NCI-H748 treated with DMSO at 0.1 percent for 48 hours (cell line): ENCODE data around the gene CLTCL1.

ENCODE experiments used
- DNase-seq: peaks from one replicate; lab custom pipeline; 2025; lab: John Stamatoyannopoulos, UW

Gene CLTCL1

DNA sequence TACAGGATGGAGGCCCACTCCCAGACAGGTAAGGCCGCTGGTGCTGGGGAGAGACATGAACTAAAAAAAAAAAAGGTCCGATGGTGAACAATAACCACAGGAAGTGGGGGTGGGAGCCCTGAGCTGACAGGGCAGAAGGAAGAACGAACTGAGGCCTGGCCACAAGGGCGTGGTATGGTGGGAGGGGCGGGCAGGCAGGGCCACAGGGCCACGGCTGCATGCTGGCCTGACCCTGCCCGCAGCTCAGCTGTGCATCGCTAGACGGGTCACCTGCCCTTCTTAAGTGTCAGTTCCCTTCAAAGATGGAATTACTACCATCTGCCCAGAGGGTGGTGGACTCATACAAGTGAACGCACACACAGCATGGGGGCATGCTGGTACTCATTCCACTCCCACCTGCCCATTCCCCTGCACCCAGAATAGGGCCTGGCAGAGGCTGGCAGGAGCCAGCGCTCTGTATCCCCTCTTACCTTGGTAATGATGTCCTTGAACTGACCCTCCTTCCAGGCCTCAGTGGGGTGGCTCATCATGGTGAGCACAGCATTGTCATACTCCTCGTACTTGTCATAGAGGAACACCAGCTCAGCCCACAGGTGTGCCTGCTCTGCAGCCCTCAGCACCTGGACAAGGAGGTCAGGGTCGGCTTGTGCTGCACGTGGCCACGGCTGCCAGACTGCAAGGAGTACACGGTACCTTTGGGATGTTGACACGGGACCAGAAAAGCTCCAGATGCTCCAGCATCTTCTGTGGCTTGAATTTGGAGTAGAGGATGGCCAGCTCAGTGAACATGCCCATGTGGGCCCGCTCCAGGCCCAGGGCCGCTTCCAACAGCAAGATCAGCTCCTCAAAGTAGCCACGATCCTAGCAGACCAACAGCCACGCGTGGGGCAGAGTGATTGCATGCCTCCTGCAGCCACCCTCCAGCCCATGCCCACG lies 95.5 kb downstream of the CLTCL1 start:
- DNase-seq = no peak

DNA sequence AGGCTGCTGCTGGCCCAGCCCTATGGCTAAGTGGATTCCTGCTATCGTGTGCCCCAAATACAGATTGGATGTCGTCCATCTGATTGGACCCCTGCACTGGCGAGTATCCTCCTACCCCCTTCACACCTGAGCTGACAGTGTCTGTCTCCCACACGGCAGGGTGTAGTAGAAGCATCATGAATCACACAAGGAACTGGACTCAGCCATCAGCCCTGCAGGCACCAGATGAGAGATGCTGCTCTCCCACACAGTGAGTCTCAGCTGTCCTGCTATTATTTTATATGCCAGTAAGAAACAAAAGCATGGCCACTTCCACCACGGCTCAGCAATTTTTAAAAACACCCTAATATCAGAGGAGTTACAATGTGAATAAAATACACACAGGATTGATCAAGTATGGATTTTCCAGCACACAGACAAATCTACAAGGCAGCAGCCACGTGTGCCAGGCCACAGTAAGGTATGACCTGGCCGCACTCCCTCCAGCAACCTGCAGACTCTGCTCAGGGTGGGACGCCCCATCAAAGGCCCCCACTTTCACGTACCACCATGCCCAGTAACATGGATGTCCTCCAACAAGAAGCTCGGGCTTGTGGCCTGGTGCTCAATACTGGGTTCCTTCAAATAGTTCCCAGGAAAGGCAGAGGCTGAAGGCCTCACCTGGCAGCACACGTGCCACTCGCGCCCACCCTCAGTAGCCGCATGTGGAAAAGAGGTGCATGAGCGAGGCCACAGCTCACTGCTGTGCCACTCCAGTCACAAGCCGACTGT lies 96.6 kb downstream of the CLTCL1 start:
- DNase-seq = no peak

DNA sequence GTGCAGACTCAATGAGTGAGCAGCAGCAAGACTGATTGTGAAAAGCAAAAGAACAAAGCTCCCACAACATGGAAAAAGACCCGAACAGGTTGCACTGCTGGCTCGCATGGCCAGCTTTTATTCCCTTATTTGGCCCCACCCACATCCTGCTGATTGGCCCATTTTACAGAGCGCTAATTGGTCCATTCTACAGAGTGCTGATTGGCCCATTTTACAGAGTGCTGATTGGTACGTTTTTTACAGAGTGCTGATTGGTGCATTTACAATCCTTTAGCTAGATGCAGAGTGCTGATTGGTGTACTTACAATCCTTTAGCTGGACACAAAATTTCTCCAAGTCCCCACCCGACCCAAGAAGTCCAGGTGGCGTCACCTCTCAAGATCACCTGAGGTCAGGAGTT lies 97.6 kb downstream of the CLTCL1 start:
- DNase-seq = no peak

DNA sequence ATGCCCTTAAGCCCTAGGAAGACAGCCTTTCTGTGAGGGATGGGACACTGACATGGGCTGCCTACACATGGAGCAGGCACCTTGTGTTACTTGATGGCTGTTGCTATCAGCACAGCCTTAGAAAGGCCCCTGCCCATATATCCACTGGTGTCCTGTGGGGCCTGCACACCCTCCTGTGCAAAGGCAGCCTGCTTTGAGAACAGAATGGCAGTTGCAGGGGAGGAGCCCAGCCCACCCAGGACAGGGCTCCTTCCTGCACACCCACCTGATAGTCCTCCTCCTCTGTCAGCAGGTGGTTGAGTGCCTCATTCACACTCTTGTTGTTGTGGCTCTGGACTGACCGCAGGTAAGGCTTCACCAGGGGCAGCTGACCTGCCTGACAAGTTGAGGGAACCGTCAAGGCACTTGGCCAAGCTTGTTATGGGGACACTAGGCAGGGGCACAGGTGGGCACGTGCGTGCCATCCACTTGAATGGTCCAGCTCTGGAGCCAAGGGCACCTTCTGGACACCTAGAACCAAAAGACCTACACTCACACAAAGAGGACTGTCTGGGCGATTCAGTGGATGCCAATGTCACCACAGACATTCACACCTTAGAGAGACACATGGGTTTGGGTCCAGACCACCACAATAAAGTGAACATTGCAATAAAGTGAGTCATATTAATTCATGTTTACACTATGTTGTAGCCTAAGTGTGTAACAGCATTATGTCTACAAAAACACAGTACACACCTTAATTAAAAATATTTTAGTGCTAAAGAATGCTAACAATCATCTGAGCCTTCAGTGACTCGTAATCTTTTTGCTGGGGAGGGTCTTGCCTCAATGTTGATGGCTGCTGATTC lies 103.6 kb downstream of the CLTCL1 start:
- DNase-seq = no peak

- DNase-seq = no peak
These were observed 107.1 kb downstream of the CLTCL1 start for GRCh38 chr22:19184276-19184997.

DNA sequence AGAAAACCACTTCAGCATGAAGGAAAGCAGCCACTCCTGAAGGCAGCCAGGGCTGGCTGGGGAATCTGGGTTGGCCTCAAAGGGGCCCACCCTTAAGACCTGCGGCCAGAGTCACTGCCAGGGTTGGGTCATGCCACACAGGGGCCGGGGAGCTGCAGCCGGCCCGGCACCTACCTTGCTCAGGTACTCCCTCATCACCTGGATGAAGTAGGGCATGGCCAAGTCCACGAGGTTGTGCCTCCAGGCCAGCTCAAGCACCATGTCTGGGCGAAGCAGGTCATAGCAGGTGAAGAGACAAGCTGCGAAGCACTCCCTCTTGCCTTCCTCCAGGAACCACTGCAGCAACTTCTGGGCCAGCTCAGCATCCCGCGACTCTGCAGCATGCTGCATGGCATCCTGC lies 108.3 kb downstream of the CLTCL1 start:
- no peak for DNase-seq

DNA sequence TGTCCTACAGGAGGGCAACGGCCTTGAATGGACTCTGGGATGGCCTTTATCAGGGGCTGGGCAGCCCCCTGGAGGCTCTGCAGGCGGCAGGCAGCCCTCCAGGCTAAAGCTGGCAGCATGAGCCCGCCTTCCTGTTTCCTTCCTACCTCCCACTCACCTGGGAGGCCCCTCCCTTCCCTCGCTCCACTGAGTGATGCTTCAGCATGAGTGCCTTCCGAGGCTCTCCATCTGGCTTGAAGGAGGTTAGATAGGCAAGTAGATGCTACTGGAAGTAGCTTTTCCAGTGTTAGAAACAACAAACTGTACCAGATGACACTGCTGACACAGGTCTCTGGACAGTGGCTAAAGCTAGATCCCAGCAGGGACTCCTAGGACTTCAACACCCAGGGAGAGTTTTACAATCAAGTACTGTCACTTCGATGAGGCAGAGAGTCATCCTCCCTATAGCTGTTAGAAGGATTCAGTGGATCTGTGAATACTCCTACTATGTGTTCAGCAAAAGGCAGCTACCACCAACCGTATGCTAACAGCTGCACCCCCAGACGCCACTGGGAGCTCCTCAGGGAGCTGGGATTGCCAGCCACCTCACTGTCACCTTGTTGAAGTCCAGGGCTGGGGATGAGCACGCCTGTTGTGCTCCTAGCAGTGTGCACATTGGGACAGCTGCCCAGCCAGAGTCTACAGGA lies 108.9 kb downstream of the CLTCL1 start:
- no peak for DNase-seq

- DNase-seq = no peak
These were observed 109.6 kb downstream of the CLTCL1 start for GRCh38 chr22:19181786-19182471.

DNA sequence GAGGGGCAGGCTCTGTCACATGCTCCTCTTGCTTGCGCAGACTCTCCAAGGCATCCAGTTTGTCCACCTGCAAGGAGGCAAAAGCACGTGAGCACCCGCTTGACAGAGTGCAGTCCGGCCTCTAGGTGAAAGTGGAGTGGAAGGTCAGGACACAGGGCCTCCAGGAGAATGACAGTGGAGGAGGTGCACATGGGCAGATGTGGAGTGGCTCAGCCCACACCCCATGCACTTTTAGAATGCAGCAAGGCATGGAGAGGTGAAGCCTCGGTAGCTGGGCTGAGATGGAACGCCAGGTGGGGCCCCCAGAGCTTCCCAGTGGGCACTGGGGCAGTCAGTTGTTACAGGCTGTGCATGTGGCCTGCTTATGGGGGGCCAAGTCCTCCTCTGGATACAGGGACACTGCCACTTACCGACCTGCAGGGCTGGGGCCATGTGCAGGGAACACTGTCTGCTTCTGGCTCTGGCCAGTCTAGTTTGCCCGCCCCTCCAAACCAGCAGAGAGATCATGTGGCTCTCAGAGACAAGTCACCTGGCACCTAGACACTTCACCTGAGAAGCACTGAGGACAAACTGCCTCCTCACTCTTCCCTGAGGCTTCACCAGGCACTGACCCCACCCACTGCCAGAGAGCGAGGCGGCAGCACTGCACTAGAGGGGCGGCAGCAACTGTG lies 110.6 kb downstream of the CLTCL1 start:
- no peak for DNase-seq

GRCh38 chr22:19180234-19180633 lies 111.3 kb downstream of the CLTCL1 start:
- no peak for DNase-seq

GRCh38 chr22:19179497-19180048 lies 111.9 kb downstream of the CLTCL1 start:
- peak; percentile 64 for DNase-seq

DNA sequence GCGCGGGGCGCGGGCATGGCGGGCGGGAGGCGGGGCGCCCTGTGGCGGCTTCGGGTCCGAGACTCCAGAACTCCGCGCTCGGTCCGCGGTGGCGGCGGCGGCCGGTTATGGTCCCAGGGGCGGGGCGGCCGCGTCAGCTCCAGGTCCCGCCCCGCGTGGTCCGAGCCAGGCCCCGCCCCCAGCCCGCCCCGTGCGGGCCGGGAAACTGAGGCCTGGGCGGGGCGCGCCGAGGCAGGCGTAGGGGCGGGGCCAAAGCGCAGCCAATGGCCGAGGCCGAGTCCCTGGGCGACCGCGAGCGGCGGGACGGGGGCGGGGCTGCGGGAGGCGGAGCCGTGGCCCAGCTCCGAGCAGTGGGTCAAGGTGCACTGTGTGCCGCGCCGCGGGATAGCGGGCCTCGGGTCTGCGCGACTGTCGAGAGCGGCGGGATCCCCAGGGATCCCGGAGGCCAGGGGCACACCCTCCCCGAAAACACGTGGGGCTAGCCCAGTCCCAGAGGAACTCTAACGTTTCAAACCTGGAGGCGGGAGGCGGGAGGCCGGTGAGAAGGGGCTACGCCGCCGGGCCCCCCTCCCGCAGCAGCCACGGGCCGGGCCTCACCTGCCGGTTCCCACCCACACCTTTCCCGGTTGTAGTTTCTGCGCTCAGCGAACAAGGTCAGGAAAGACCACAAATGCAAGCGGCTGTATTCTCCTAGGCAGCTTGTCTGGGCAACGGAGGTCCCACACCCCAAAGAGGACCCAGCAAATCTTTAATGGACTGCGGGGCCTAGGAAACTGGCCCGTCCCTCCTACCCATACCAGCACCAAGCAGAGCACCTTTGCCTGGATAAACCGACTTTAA lies 112.6 kb downstream of the CLTCL1 start, which contains the start of gene SLC25A1:
Gene SLC25A1, minus strand, starts transcription at position 80 of the 840 bp plus-strand sequence. Its CDS starts 63 bp downstream, at position 17.
- peak; percentile 80 for DNase-seq

- peak; percentile 32 for DNase-seq
These were observed 113.4 kb downstream of the CLTCL1 start for GRCh38 chr22:19178065-19178656.

- no peak for DNase-seq
These were observed 114.1 kb downstream of the CLTCL1 start for GRCh38 chr22:19177164-19178064.

DNA sequence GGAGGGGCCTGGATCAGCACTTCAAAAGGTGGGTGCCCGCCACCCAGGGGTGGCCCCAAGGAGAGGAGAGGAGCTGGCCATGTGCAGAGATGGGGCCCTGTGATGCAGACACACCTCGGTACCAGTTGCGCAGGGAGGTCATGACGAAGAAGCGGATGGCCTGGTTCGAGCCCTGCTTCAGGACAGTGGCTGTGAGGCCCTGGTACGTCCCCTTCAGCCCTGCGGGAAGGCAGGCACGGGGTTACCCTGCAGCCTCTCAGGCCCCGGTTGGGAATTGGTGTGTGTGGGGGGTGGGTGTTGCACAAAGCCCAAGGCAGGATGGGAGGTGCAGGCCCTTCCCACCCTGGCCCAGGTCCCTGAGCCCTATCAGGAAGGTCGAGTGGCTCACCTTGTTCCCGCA lies 114.8 kb downstream of the CLTCL1 start:
- DNase-seq = no peak

- no peak for DNase-seq
These were observed 115.3 kb downstream of the CLTCL1 start for GRCh38 chr22:19176175-19176643.
